NCI-H146 (cell line): Measurements from ENCODE around the gene RACK1.

Experiments
- DNase-seq: peaks from one replicate; lab custom pipeline; 2025; lab: John Stamatoyannopoulos, UW

Gene RACK1

GRCh38 chr5:181195249-181195761 lies 48.4 kb downstream of the RACK1 start:
- no peak for DNase-seq

- no peak for DNase-seq
Measured at GRCh38 chr5:181194489-181195248, 49.0 kb downstream of the RACK1 start.

- no peak for DNase-seq
Measured at GRCh38 chr5:181193656-181194055, 50.0 kb downstream of the RACK1 start.

- DNase-seq: no peak
Measured at GRCh38 chr5:181192337-181193046, 51.2 kb downstream of the RACK1 start.

GRCh38 chr5:181191526-181192336 lies 52.0 kb downstream of the RACK1 start:
- no peak for DNase-seq

GRCh38 chr5:181190711-181191525 lies 52.8 kb downstream of the RACK1 start:
- DNase-seq: no peak

- DNase-seq: no peak
Measured at GRCh38 chr5:181189962-181190710, 53.6 kb downstream of the RACK1 start.

- DNase-seq: no peak
Measured at GRCh38 chr5:181189363-181189961, 54.2 kb downstream of the RACK1 start.

- no peak for DNase-seq
Measured at GRCh38 chr5:181188700-181189362, 54.9 kb downstream of the RACK1 start.

GRCh38 chr5:181187500-181188213 lies 56.0 kb downstream of the RACK1 start:
- no peak for DNase-seq

- DNase-seq: no peak
Measured at GRCh38 chr5:181186986-181187499, 56.7 kb downstream of the RACK1 start.
